WTC11 (cell line): Measurements from ENCODE around the gene AFP. TPM values are rescaled to one million over a fixed set of nuclear protein-coding genes. Genes with fewer than 3 reads are reported as not detected.

Experiments used
- ATAC-seq: fragments of 200-7000 bp; cut with Tn5 transposase; 2 replicates; pipeline ENCODE4 v1.10.0; 2021; ENCODE audit warnings: mild to moderate bottlenecking, moderate library complexity
- CTCF ChIA-PET: fragments of 300-600 bp; sonication (Branson Sonifier 250); formaldehyde crosslinking; loops from one replicate; lab custom pipeline; 2021; ENCODE audit warnings: antibody characterized with exemption; lab: Charles Lee
- POLR2A ChIA-PET: fragments of 350-600 bp; sonication (Branson Sonifier 250); formaldehyde crosslinking; loops from one replicate; lab custom pipeline; 2021; ENCODE audit warnings: antibody characterized with exemption; lab: Charles Lee
- DNase-seq: peaks from one replicate; pipeline ENCODE4 v3.0.0; 2021; ENCODE audit warnings: low spot score
- H3K27ac Mint-ChIP-seq: 2 replicates; pipeline ENCODE4 v1.8.0; 2021; ENCODE audit warnings: mixed read lengths
- H3K27me3 Mint-ChIP-seq: 2 replicates; pipeline ENCODE4 v1.8.0; 2021; ENCODE audit warnings: low read depth, mild to moderate bottlenecking, moderate library complexity, mixed read lengths
- H3K36me3 Mint-ChIP-seq: 2 replicates; pipeline ENCODE4 v1.8.0; 2021; ENCODE audit warnings: mixed read lengths
- H3K4me1 Mint-ChIP-seq: 2 replicates; pipeline ENCODE4 v1.8.0; 2022; ENCODE audit warnings: mixed read lengths
- H3K4me3 Mint-ChIP-seq: 2 replicates; pipeline ENCODE4 v1.8.0; 2021; ENCODE audit warnings: mild to moderate bottlenecking, moderate library complexity, mixed read lengths
- H3K9me3 Mint-ChIP-seq: 2 replicates; pipeline ENCODE4 v1.8.0; 2021; ENCODE audit warnings: mixed read lengths
- ATF1 ChIP-seq: sonication (generic); formaldehyde crosslinking; IDR thresholded peaks from 2 replicates; pipeline ENCODE4 v1.8.1; 2023; ENCODE audit warnings: mild to moderate bottlenecking, moderate library complexity, missing genetic modification reagents
- ERG ChIP-seq: fragments of 250-450 bp; sonication (Bioruptor Pico); IDR thresholded peaks from 2 replicates; pipeline ENCODE4 v1.8.0; 2021; ENCODE audit warnings: mild to moderate bottlenecking
- FOXP1 ChIP-seq: sonication (generic); formaldehyde crosslinking; IDR thresholded peaks from 2 replicates; pipeline ENCODE4 v1.8.0; 2022; ENCODE audit warnings: missing genetic modification reagents, mild to moderate bottlenecking, moderate library complexity, borderline replicate concordance
- KAT7 ChIP-seq: sonication (generic); formaldehyde crosslinking; IDR thresholded peaks from 2 replicates; pipeline ENCODE4 v1.8.1; 2023; ENCODE audit warnings: missing genetic modification reagents, mild to moderate bottlenecking, borderline replicate concordance
- MYBL2 ChIP-seq: sonication (generic); formaldehyde crosslinking; IDR thresholded peaks from 2 replicates; pipeline ENCODE4 v1.8.1; 2023; ENCODE audit warnings: mild to moderate bottlenecking, moderate library complexity, missing genetic modification reagents
- NR2C2 ChIP-seq: sonication (generic); formaldehyde crosslinking; IDR thresholded peaks from 2 replicates; pipeline ENCODE4 v1.8.0; 2022; ENCODE audit warnings: mild to moderate bottlenecking, missing genetic modification reagents
- NR3C1 ChIP-seq: sonication (generic); formaldehyde crosslinking; conservative IDR thresholded peaks from 2 replicates; pipeline ENCODE4 v1.8.1; 2023; ENCODE audit warnings: low read depth, mild to moderate bottlenecking, missing genetic modification reagents
- ZNF281 ChIP-seq: sonication (generic); formaldehyde crosslinking; IDR thresholded peaks from 2 replicates; pipeline ENCODE4 v1.8.0; 2023; ENCODE audit warnings: mild to moderate bottlenecking, missing genetic modification reagents
- ZNF317 ChIP-seq: sonication (generic); formaldehyde crosslinking; IDR thresholded peaks from 2 replicates; pipeline ENCODE4 v1.8.1; 2023; ENCODE audit warnings: low read depth, mild to moderate bottlenecking, moderate library complexity, missing genetic modification reagents, borderline replicate concordance
- ZSCAN18 ChIP-seq: fragments of 250-450 bp; sonication (Bioruptor Pico); IDR thresholded peaks from 2 replicates; pipeline ENCODE4 v2.1.2; 2022; ENCODE audit warnings: mild to moderate bottlenecking, moderate library complexity
- total RNA-seq: library from RNA; stranded (reverse); gene quantifications from 3 replicates; pipeline ENCODE4 v1.2.3, GENCODE V29; 2021

AFP gene
- total RNA-seq, 1 experiment from 2014 or later, result 1.8 TPM

- Mint-ChIP-seq H3K27me3 (no peaks in the 10 kb centered on the region), H3K9me3 (no peaks in the 10 kb centered on the region), H3K4me1 (peaks cover 6% of the 10 kb centered on the region; the same call in 1 of the 2 replicates), H3K27ac (no peak overlapping the region), H3K4me3 (no peak overlapping the region), H3K36me3 (no peaks in the 10 kb centered on the region)
- POLR2A ChIA-PET, result no interaction called here
- no peak for ATAC-seq
- CTCF ChIA-PET, result interaction anchor here (1.0 kb wide), 1 partner anchor 160 kb away, joined by 4 read pairs; no protein-coding TSS in a partner anchor
- TF ChIP-seq MYBL2 (CRISPR knock-in tag) (no peak), NR2C2 (CRISPR knock-in tag) (no peak), ZNF281 (no peak), ZNF317 (CRISPR knock-in tag) (no peak), ZSCAN18 (CRISPR knock-in tag) (no peak), KAT7 (CRISPR knock-in tag) (no peak), NR3C1 (no peak)
- TF ChIP-seq, all 79 proteins: peak for 0
- DNase-seq, result no peak
These were observed 65.7 kb downstream of the AFP start for GRCh38 chr4:73501664-73502265.

- no peaks in the 10 kb centered on the region for H3K27me3 Mint-ChIP-seq
- H3K27ac Mint-ChIP-seq, result no peak overlapping the region
- peaks cover 6% of the 10 kb centered on the region; the same call in 1 of the 2 replicates for H3K4me1 Mint-ChIP-seq
- POLR2A ChIA-PET, result no interaction called here
- H3K4me3 Mint-ChIP-seq, result no peak overlapping the region
- CTCF ChIA-PET, result no interaction called here
- no peaks in the 10 kb centered on the region for H3K36me3 Mint-ChIP-seq
- H3K9me3 Mint-ChIP-seq, result 0 out of 2 replicates have a peak, but pooled peaks cover 6% of the 10 kb centered on the region
- DNase-seq, result no peak
- TF ChIP-seq KAT7 (CRISPR knock-in tag), result no peak
- TF ChIP-seq ATF1 (CRISPR knock-in tag), result no peak
- TF ChIP-seq ERG (CRISPR knock-in tag), result no peak
- TF ChIP-seq FOXP1 (CRISPR knock-in tag), result no peak
- TF ChIP-seq NR3C1, result no peak
- ATAC-seq, result no peak
These were observed 69.5 kb downstream of the AFP start for GRCh38 chr4:73505567-73505966.

Other genes with a start within 250 kb of the AFP start
- 66.9 to 76.0 TPM (median 71.0 TPM) in 3 replicates for gene ANKRD17, start 177.4 kb upstream of the AFP start, total RNA-seq
- gene ALB, start 31.9 kb upstream of the AFP start, total RNA-seq, result 23.4 to 35.4 TPM (median 27.4 TPM) in 3 replicates
- not detected in 3 replicates for gene AFM, start 45.5 kb downstream of the AFP start, total RNA-seq
- 0.15 to 0.27 TPM (median 0.18 TPM) in 3 replicates for gene RASSF6, start 184.2 kb downstream of the AFP start, total RNA-seq